Measurements from ENCODE around the gene AMMECR1L.
"Not testable (repeated sequence)": the region's sequence is repeated elsewhere in the genome, so short reads cannot be mapped to it uniquely, and the experiment has no call there.

Gene AMMECR1L

GRCh38 chr2:127843677-127844076, 42.1 kb downstream of the AMMECR1L start:
- in situ Hi-C loops (cut with MboI; ENCODE audit: low sequenced_read_pairs): no loop called here

- in situ Hi-C loops (cut with MboI; ENCODE audit: low sequenced_read_pairs): no loop called here
Measured at GRCh38 chr2:127841466-127842178, 44.1 kb downstream of the AMMECR1L start.

- in situ Hi-C loops (cut with MboI; ENCODE audit: low sequenced_read_pairs): no loop called here
Measured at GRCh38 chr2:127840893-127841292, 44.9 kb downstream of the AMMECR1L start.

- in situ Hi-C loops (cut with MboI; ENCODE audit: low sequenced_read_pairs): no loop called here
Measured at GRCh38 chr2:127834951-127835350, 50.8 kb downstream of the AMMECR1L start.

GRCh38 chr2:127829845-127830246, 55.9 kb downstream of the AMMECR1L start:
- in situ Hi-C loops (cut with MboI; ENCODE audit: low sequenced_read_pairs): no loop called here

GRCh38 chr2:127826708-127827107, 59.0 kb downstream of the AMMECR1L start:
- in situ Hi-C loops (cut with MboI; ENCODE audit: low sequenced_read_pairs): not testable (repeated sequence)

GRCh38 chr2:127826047-127826446, 59.7 kb downstream of the AMMECR1L start:
- in situ Hi-C loops (cut with MboI; ENCODE audit: low sequenced_read_pairs): no loop called here

GRCh38 chr2:127820080-127820668, 65.6 kb downstream of the AMMECR1L start:
- in situ Hi-C loops (cut with MboI; ENCODE audit: low sequenced_read_pairs): no loop called here

- in situ Hi-C loops (cut with MboI; ENCODE audit: low sequenced_read_pairs): no loop called here
Measured at GRCh38 chr2:127818794-127819425, 66.8 kb downstream of the AMMECR1L start.

GRCh38 chr2:127818241-127818640, 67.5 kb downstream of the AMMECR1L start:
- in situ Hi-C loops (cut with MboI; ENCODE audit: low sequenced_read_pairs): no loop called here

GRCh38 chr2:127814677-127815076, 71.1 kb downstream of the AMMECR1L start:
- in situ Hi-C loops (cut with MboI; ENCODE audit: low sequenced_read_pairs): no loop called here

GRCh38 chr2:127812441-127812840, 73.3 kb downstream of the AMMECR1L start:
- in situ Hi-C loops (cut with MboI; ENCODE audit: low sequenced_read_pairs): not testable (repeated sequence)

All from HL-60/S4 treated with phorbol 12-myristate 13-acetate at 8.2 ng/mL for 4 days and 3 days (cell line).